ENCODE measurements around the gene C20orf204. TPM values are rescaled to one million over a fixed set of nuclear protein-coding genes. Genes with fewer than 3 reads are reported as not detected.

C20orf204 gene
- total RNA-seq, 1 experiment from 2014 or later = 1.1 TPM

DNA sequence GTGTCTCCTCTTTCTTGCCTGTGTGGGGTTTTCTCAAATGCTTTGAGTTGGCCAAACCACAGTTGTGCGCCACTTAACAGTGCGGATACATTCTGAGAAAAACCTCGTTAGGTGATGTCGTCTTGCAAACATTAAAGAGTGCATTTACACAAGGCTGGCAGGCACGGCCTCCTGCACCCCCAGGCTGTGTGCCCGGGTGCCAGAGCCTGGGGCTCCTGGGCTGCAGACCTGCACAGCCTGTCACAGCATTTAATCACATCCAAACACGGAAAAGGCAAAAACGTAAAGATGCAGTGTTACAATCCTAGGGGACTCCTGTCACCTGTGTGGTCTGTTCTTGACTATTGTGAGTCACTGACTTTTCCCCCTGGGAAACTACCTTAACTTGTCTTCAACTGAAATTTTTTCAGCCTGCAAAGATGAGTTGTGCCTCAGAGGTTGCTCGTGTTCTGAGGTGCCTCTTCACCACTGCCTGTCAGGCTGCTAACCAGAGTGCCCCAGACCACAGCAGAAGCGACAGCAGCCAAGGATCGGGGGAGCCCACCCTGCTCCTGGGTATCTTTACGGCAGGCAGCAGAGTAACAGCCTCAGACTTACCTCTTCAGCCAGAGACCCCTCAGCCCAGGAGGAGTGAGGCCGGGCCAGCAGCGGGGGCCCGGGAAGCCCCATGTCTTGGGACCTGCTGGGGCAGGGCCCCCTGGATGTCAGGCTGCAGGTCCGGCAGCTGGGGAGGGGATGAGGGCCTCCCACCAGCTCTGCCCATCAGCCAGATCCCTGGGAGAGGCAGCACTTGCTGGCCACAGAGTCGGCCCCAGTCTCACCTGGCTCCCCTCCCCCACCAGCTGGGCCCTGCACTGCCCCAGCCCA lies 683 bp upstream of the C20orf204 start:
- Histone ChIP-seq H3K36me3 (replicated peaks; ENCODE audit: control insufficient read depth, insufficient read depth, low read length) (peaks cover 6% of the 10 kb centered on the region), H3K4me3 (ENCODE audit: insufficient read depth, low read depth, low read length) (no peak overlapping the region), H3K27me3 (ENCODE audit: control insufficient read depth, insufficient read depth, low read length) (peaks cover 25% of the 10 kb centered on the region)
- DNase-seq = no peak

DNA sequence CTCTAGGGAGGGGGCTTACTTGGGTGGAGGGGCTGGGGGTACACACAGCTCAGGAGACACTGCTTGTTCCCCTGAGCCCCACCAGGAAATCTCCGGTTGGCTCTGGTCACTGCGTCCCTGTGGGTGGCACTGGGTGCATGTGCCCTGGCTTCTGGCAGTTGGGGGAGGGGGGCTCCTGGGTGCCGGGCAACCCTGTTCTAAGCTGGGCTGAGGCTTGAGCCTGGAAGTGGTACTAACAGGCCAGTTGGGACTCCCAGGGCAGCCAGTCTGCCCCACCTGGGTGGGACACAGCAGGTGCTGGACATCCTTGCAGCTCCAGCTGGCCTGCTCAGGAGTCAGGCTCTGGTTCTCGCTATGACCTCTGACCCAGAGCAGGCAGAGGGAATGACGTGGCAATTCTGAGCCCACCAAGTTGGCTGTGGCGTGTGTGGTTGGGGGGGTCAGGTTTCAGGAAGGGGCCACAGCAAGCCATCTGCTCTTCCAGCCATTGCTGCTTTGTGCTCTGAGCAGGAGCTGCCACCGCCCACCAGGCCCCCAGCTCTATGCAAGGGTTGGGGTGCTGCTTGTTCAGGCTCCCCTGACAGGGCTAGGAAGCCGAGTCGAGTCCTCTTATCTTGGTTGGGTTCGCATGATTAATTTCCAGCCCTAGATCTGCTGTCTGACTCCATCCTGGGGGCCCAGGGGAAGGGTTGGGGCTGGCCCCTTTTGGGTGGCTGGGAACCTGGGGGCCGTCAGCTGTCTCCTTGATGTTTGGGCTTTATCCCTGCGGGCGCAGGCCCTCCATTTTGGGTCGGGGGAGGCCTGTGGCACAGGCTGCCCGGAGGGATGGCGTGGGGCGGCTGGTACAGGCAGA lies 590 bp downstream of the C20orf204 start:
- Histone ChIP-seq H3K36me3 (replicated peaks; ENCODE audit: control insufficient read depth, insufficient read depth, low read length) (peaks cover 6% of the 10 kb centered on the region), H3K27me3 (ENCODE audit: control insufficient read depth, insufficient read depth, low read length) (peaks cover 38% of the 10 kb centered on the region), H3K4me3 (ENCODE audit: insufficient read depth, low read depth, low read length) (no peak overlapping the region)
- DNase-seq = peak; percentile 81

DNA sequence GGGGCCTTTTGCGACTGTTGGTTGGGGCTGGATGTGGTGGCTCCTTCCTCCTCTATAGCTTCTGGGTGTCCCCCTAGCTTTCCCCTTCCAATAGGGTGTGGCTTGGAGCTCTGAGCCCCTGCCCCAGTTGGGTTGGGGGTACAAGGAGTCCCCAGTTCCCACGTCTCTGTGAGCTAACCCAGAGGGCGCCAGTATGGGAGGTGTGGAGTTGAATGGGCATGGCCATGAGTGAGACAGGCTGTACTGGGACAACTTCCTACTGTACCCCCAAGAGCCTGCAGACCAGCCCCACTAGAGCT lies 1.2 kb downstream of the C20orf204 start:
- DNase-seq = peak; percentile 74
- Histone ChIP-seq H3K36me3 (replicated peaks; ENCODE audit: control insufficient read depth, insufficient read depth, low read length) (peaks cover 3% of the 10 kb centered on the region), H3K4me3 (ENCODE audit: insufficient read depth, low read depth, low read length) (no peak overlapping the region), H3K27me3 (ENCODE audit: control insufficient read depth, insufficient read depth, low read length) (peaks cover 43% of the 10 kb centered on the region)

DNA sequence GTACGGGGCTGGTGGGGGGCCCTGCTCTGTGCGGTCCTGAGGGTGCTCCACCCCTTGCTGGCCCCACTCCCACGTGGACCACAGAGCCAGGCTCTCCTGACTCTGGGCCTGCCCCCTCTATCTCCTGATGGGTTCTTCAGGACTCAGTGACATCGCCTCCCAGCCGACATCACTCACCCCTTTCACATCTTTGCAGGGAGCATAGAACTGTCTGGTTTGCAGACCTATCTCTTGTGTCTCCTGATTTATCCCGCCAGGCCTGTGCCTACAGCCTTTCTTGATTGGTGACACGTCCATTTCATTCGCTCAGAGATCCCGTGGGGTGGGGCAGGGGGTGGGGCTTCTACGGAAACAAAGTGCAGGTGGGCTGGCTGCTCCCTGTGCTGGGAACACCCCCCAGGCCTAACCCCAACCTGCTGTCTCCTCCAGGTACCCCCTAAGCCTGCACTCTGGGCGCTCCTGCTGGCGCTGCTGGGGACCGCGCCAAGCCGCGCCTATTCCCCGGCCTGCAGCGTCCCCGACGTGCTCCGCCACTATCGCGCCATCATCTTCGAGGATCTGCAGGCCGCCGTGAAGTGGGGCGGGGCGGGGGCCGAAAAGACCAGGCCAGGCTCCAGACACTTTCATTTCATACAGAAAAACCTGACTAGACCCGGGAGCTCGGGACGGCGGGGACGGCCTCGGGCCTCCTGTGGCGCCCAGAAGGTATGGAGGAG lies 1.7 kb downstream of the C20orf204 start:
- DNase-seq = peak; percentile 88
- Histone ChIP-seq H3K36me3 (replicated peaks; ENCODE audit: control insufficient read depth, insufficient read depth, low read length) (peaks cover 2% of the 10 kb centered on the region), H3K4me3 (ENCODE audit: insufficient read depth, low read depth, low read length) (peak overlapping the region; percentile 58), H3K27me3 (ENCODE audit: control insufficient read depth, insufficient read depth, low read length) (peaks cover 46% of the 10 kb centered on the region)

DNA sequence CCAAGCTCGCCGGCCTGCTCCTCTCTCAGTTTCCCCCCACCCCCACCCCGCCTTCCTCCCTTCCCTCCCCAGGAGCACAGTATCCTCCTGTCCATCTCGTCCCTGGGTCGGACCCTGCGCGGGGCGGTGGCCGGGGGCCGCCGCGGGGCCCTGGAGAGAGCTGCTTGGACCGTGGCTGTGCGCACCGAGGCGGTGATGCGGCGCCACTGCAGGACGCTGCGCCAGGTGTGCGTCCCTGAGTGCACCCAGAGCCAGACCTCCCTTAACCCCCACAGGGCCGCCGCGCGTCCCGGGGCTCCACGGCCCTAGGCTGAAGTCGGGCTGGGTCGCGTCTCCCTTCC lies 2.2 kb downstream of the C20orf204 start:
- Histone ChIP-seq H3K36me3 (replicated peaks; ENCODE audit: control insufficient read depth, insufficient read depth, low read length) (peaks cover 2% of the 10 kb centered on the region), H3K4me3 (ENCODE audit: insufficient read depth, low read depth, low read length) (peak overlapping the region; percentile 58), H3K27me3 (ENCODE audit: control insufficient read depth, insufficient read depth, low read length) (peaks cover 46% of the 10 kb centered on the region)
- DNase-seq = peak; percentile 82

DNA sequence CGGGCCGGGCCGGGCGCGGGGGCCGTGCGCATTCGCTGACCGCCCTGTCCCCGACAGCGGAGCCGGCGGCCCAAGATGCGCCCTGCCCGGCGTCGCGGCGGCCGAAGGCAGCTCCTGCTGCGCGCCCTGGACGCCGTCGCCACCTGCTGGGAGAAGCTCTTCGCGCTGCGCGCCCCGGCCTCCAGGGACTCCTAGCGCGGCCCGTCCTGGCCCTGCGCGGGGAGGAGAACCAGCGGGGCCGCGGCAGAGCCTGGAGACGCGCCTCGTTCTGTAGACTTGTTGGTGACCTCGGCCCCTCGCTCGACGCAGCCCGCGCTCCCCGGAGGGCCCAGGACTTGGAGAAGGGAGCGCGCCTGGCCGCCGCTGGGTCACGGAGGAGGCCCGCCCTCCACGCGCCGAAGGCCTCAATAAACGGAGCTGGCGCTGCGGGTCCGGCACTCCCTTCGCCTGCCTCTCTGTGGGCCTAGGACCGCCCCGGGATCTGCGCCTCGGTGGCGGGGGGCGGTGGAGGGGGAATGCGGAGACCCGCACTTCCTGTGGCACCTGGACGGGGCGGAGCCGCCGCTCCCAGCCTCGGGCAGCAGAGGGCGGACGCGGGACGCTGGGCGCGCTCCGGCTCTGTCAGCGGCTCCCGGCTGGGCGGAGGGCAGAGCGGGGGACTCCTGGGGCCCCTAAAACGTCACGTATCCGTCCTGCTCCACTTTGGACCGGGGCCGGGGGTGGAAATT lies 2.7 kb downstream of the C20orf204 start:
- Histone ChIP-seq H3K27me3 (ENCODE audit: control insufficient read depth, insufficient read depth, low read length) (peaks cover 46% of the 10 kb centered on the region), H3K36me3 (replicated peaks; ENCODE audit: control insufficient read depth, insufficient read depth, low read length) (peaks cover 2% of the 10 kb centered on the region), H3K4me3 (ENCODE audit: insufficient read depth, low read depth, low read length) (peak overlapping the region; percentile 58)
- peak; percentile 99 for DNase-seq

DNA sequence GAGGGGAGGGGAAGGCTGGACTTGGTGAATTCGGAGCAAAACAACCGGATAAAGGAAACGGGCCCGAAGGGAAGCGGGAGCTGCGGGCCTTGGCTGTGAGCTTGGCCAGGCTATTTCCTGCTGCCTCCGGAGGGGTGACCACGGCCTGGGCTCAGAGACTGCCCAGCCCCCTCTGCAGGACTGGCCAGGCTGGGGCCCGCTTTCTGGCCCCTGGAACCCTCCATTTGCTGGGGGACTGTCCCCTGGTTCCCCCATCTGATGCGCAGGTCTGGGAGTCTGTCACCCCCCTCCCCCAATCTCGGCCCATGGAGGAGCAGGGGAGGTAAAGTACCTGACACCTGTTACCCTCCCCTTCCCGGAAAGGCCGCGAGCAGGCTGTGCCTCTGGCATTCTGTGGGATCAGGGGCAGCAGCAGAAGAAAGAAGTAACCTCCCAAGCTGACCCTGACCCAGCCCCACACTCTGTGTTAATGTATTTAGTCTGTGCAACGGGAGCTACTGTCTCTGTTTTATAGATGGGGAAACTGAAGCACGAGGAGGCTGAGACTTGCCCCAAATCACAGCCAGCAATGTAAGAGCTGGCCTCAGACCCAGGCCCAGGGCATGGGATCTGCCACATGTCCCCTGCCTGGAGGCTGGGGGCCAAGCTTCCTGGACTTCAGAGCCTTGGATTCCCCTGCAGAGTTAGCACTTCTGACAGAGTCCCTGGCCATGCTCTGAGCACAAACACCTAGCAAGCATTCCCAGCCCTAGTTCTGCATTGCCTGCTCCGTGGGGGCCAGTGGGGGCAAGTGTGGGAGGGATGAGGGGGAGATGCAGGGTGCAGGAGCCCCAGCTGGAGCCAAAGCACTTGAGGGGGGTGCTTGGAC lies 3.5 kb downstream of the C20orf204 start:
- peak; percentile 86 for DNase-seq
- H3K36me3 ChIP-seq (replicated peaks; ENCODE audit: control insufficient read depth, insufficient read depth, low read length) = peaks cover 2% of the 10 kb centered on the region
- peaks cover 48% of the 10 kb centered on the region for H3K27me3 ChIP-seq (ENCODE audit: control insufficient read depth, insufficient read depth, low read length)
- H3K4me3 ChIP-seq (ENCODE audit: insufficient read depth, low read depth, low read length) = peak overlapping the region; percentile 58

DNA sequence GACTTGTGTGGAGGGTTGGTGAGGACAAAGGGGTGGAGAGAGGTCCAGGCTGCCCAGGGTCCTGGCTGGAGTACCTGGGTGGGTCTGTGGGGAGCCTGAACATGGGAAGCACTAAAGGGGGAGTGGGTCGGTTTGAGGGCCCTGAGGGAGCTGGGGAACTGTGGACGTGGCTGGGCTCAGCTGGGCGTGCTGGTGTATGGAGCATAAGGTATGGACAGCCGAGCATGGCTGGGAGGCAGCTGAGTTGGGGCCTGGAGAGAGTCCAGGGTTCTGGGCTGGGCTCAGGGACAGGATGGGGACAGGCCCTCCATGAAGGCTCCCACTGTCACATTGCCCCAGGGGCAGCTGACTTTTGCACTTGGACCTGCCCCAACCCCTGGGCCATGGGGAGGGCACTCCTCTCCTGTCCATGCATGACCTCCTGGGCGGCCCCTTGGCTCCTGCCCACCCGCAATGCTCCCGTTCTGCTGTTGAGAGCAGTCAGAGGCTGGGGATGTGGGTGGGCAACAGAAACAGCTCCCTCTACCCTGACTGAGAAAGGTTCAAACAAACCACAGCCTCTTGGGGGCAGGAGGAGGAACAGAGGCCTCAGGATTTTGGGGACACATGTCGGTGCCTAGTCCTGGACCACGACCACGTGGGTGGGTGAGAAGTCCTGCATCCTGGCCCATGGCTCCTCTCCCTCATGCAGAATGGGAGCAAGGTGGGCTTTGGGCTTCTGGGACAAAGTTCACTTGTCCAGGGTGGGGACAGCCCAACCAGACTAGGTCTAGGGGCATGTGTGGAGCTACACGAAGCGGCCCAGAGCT lies 4.5 kb downstream of the C20orf204 start:
- Histone ChIP-seq H3K4me3 (ENCODE audit: insufficient read depth, low read depth, low read length) (no peak overlapping the region), H3K36me3 (replicated peaks; ENCODE audit: control insufficient read depth, insufficient read depth, low read length) (no peaks in the 10 kb centered on the region), H3K27me3 (ENCODE audit: control insufficient read depth, insufficient read depth, low read length) (peaks cover 51% of the 10 kb centered on the region)
- DNase-seq = no peak

DNA sequence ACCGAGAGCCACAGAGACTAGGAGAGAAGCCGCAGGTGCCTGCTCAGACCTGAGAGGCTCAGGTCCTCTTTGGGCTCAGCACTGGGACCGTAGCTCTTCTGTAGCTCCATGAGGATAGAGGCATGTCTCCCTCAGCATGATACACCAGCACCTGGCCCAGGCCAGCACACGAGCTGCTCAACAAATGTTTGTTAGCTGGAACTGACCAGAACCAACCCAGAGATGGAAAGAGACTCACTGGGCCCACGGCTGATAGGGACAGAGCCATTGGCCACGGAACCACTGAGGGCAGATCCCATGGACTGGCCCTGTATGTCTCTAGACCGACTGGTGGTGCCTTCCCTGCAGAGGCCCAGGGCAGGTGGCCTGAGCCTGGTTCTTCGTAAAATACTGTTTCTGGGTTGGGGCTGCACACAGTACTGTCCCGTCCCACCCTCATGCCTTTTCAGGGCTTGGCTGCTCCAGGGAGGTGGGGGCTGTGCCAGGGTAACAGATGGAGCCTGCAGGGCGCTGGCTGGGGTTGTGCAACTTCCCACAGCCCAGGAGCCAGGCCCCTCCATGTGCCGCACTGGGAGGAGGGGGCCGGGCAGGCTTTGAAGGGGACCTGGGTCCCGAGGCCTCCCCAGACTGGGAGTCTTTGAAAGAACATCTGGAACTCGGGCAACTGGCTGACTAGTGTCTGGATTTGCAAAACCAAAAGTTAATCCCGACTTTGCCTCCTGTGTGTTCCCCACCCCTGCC lies 5.2 kb downstream of the C20orf204 start:
- Histone ChIP-seq H3K4me3 (ENCODE audit: insufficient read depth, low read depth, low read length) (no peak overlapping the region), H3K36me3 (replicated peaks; ENCODE audit: control insufficient read depth, insufficient read depth, low read length) (no peaks in the 10 kb centered on the region), H3K27me3 (ENCODE audit: control insufficient read depth, insufficient read depth, low read length) (peaks cover 56% of the 10 kb centered on the region)
- peak; percentile 69 for DNase-seq

DNA sequence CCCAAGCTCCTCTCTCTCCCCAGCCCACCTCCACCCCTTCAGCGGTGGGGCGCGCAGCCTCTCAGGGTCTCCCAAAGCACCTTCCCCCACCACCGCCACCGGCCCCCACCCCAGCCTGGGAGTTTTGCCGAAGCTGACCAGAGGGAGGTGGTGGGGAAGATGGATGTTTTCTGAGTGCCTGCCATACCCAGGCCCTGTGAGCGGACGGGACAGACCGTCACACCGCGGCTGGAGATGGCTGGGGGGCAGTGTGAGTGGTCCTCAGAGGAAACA lies 5.7 kb downstream of the C20orf204 start:
- peak; percentile 79 for DNase-seq
- peak overlapping the region; percentile 54; the same call in 1 of the 2 replicates for H3K4me3 ChIP-seq (ENCODE audit: insufficient read depth, low read depth, low read length)
- H3K27me3 ChIP-seq (ENCODE audit: control insufficient read depth, insufficient read depth, low read length) = peaks cover 60% of the 10 kb centered on the region
- H3K36me3 ChIP-seq (replicated peaks; ENCODE audit: control insufficient read depth, insufficient read depth, low read length) = no peaks in the 10 kb centered on the region

DNA sequence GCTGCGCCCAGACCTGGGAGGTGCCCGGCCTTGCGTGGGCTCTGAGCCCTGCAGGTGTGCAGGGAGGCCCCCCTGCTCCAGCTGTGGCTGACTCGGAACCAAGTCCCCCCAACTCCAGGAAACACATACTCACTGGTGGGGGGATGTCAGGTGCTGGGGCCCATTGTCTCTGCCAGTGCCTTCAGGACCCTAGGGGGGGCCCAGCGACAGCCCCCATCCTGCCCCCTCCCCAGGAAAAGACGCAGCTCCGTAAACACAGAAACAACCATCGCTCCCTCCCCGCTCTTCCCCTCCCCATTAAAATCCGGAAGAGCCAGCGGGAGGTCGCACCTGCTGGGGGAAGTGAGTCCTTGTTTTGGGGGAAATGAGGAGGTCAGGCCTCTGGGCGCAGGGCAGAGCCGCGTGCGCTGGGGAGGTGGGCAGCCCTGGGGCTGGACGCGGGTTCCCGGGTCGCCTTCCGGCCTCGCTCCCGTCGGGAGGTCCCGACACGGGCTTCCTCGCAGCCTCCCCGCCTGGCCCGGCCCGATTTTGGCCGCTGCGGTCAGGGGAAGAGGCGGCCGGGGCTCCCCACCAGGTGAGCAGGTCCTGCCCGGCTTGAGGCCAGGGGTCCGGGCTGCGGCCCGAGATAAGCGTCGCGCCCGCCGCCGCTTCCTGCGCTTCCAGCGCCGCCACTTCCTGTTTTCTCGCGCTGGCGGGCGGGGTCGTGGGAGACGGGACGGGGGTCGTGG lies 6.2 kb downstream of the C20orf204 start:
- Histone ChIP-seq H3K4me3 (ENCODE audit: insufficient read depth, low read depth, low read length) (peak overlapping the region; percentile 54), H3K36me3 (replicated peaks; ENCODE audit: control insufficient read depth, insufficient read depth, low read length) (no peaks in the 10 kb centered on the region), H3K27me3 (ENCODE audit: control insufficient read depth, insufficient read depth, low read length) (peaks cover 65% of the 10 kb centered on the region)
- peak; percentile 84 for DNase-seq

DNA sequence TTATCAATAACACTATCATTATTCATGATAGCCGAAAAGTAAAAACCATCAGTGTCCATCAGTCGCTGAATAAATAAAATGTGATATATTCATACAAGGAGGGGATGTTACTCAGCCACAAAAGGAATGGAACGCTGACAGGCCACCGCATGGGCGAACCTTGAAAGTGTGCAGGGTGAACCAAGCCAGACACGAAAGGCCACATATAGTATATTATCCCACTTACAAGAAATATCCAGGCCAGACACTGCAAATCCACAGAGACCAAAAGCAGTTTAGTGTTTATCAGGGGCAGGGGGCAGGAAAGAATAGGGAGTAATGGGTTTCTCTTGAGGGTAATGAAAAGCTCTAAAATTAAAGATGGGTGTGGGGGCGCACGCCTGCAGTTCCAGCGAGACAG lies 7.8 kb downstream of the C20orf204 start:
- no peak for DNase-seq
- peaks cover 69% of the 10 kb centered on the region for H3K27me3 ChIP-seq (ENCODE audit: control insufficient read depth, insufficient read depth, low read length)
- no peaks in the 10 kb centered on the region for H3K36me3 ChIP-seq (replicated peaks; ENCODE audit: control insufficient read depth, insufficient read depth, low read length)
- H3K4me3 ChIP-seq (ENCODE audit: insufficient read depth, low read depth, low read length) = no peak overlapping the region

Measured in H7 (cell line).